HAP-1 (cell line): ENCODE results near the gene BTN1A1.
"Not testable (repeated sequence)": the region's sequence is repeated elsewhere in the genome, so short reads cannot be mapped to it uniquely, and the experiment has no call there.

ENCODE experiments used
- DNase-seq, 2 experiments: peaks; one replicate each; pipeline ENCODE4 v3.0.0-alpha.2; 2016 to 2020; ENCODE audit warnings: low spot score in 2 of 2
- H3K27me3 ChIP-seq: fragments of 250-450 bp; sonication (Bioruptor Pico); 2 replicates; pipeline ENCODE4 v1.5.1; 2020; ENCODE audit warnings: low read depth, mild to moderate bottlenecking, moderate library complexity
- H3K36me3 ChIP-seq: fragments of 250-450 bp; sonication (Bioruptor Pico); replicated peaks from 2 replicates; pipeline ENCODE4 v1.5.1; 2020; ENCODE audit warnings: mild to moderate bottlenecking
- H3K4me1 ChIP-seq: fragments of 250-450 bp; sonication (Bioruptor Pico); 2 replicates; pipeline ENCODE4 v1.5.1; 2020; ENCODE audit warnings: mild to moderate bottlenecking
- H3K4me3 ChIP-seq: fragments of 250-450 bp; sonication (Bioruptor Pico); 2 replicates; pipeline ENCODE4 v1.5.1; 2020; ENCODE audit warnings: mild to moderate bottlenecking, moderate library complexity
- H3K9me3 ChIP-seq: fragments of 250-450 bp; sonication (Bioruptor Pico); 2 replicates; pipeline ENCODE4 v1.5.1; 2020; ENCODE audit warnings: mild to moderate bottlenecking, moderate library complexity
- in situ Hi-C: fragments of 300-500 bp; cut with MboI; formaldehyde crosslinking; loops from 3 replicates; pipeline ENCODE4 v1.14.3; 2020; ENCODE audit warnings: low sequenced_read_pairs, inconsistent platforms, mixed read lengths

Gene BTN1A1

GRCh38 chr6:26511033-26511432 lies 10.9 kb downstream of the BTN1A1 start:
- H3K4me1 ChIP-seq, H3K27me3 ChIP-seq, H3K4me3 ChIP-seq, H3K9me3 ChIP-seq, in situ Hi-C loops, DNase-seq, H3K36me3 ChIP-seq: not testable (repeated sequence)

GRCh38 chr6:26514984-26515383 lies 14.9 kb downstream of the BTN1A1 start:
- Histone ChIP-seq H3K4me1 (peaks cover 8% of the 10 kb centered on the region), H3K9me3 (no peaks in the 10 kb centered on the region), H3K27me3 (no peaks in the 10 kb centered on the region), H3K4me3 (no peak overlapping the region), H3K36me3 (no peaks in the 10 kb centered on the region)
- in situ Hi-C loops: no loop called here
- DNase-seq: no peak

GRCh38 chr6:26516481-26517427 lies 16.7 kb downstream of the BTN1A1 start:
- DNase-seq: no peak
- in situ Hi-C loops: no loop called here
- Histone ChIP-seq H3K4me3 (no peak overlapping the region), H3K9me3 (no peaks in the 10 kb centered on the region), H3K4me1 (peaks cover 14% of the 10 kb centered on the region), H3K36me3 (no peaks in the 10 kb centered on the region), H3K27me3 (no peaks in the 10 kb centered on the region)

- Histone ChIP-seq H3K27me3 (no peaks in the 10 kb centered on the region), H3K9me3 (no peaks in the 10 kb centered on the region), H3K36me3 (no peaks in the 10 kb centered on the region), H3K4me1 (peaks cover 17% of the 10 kb centered on the region), H3K4me3 (no peak overlapping the region)
- in situ Hi-C loops: no loop called here
- DNase-seq: no peak
Measured at GRCh38 chr6:26519359-26519758, 19.3 kb downstream of the BTN1A1 start.

- Histone ChIP-seq H3K4me3 (peak overlapping the region; percentile 23), H3K27me3 (no peaks in the 10 kb centered on the region), H3K36me3 (no peaks in the 10 kb centered on the region), H3K9me3 (no peaks in the 10 kb centered on the region), H3K4me1 (peaks cover 13% of the 10 kb centered on the region)
- in situ Hi-C loops: no loop called here
- peak in 1 of 2 experiments; percentile 67 for DNase-seq
Measured at GRCh38 chr6:26520237-26520849, 20.2 kb downstream of the BTN1A1 start.

GRCh38 chr6:26520850-26521599 lies 20.9 kb downstream of the BTN1A1 start:
- no peaks in the 10 kb centered on the region for H3K9me3 ChIP-seq
- DNase-seq: peak; percentile 64 to 87
- no peaks in the 10 kb centered on the region for H3K36me3 ChIP-seq
- H3K27me3 ChIP-seq: no peaks in the 10 kb centered on the region
- H3K4me1 ChIP-seq: peaks cover 13% of the 10 kb centered on the region
- in situ Hi-C loops: no loop called here
- peak overlapping the region; percentile 28 for H3K4me3 ChIP-seq

GRCh38 chr6:26521600-26522391 lies 21.7 kb downstream of the BTN1A1 start:
- Histone ChIP-seq H3K27me3 (no peaks in the 10 kb centered on the region), H3K4me1 (peaks cover 13% of the 10 kb centered on the region), H3K4me3 (peak overlapping the region; percentile 28), H3K36me3 (no peaks in the 10 kb centered on the region), H3K9me3 (no peaks in the 10 kb centered on the region)
- in situ Hi-C loops: no loop called here
- DNase-seq: peak; percentile 70 to 81

GRCh38 chr6:26522486-26523228 lies 22.6 kb downstream of the BTN1A1 start:
- peak; percentile 8 to 50 for DNase-seq
- H3K4me1 ChIP-seq: peaks cover 13% of the 10 kb centered on the region
- peak overlapping the region; percentile 28 for H3K4me3 ChIP-seq
- H3K27me3 ChIP-seq, H3K36me3 ChIP-seq, in situ Hi-C loops, H3K9me3 ChIP-seq: not testable (repeated sequence)

GRCh38 chr6:26524314-26524713 lies 24.2 kb downstream of the BTN1A1 start:
- H3K27me3 ChIP-seq, in situ Hi-C loops, H3K36me3 ChIP-seq, DNase-seq, H3K4me3 ChIP-seq, H3K9me3 ChIP-seq: not testable (repeated sequence)
- peaks cover 13% of the 10 kb centered on the region for H3K4me1 ChIP-seq

- H3K27me3 ChIP-seq: no peaks in the 10 kb centered on the region
- H3K4me1 ChIP-seq: peaks cover 10% of the 10 kb centered on the region
- H3K9me3 ChIP-seq: no peaks in the 10 kb centered on the region
- H3K4me3 ChIP-seq: no peak overlapping the region
- in situ Hi-C loops: no loop called here
- H3K36me3 ChIP-seq: no peaks in the 10 kb centered on the region
- no peak for DNase-seq
Measured at GRCh38 chr6:26524722-26525370, 24.7 kb downstream of the BTN1A1 start.

- DNase-seq: no peak
- Histone ChIP-seq H3K4me3 (no peak overlapping the region), H3K4me1 (peaks cover 3% of the 10 kb centered on the region; the same call in 1 of the 2 replicates), H3K27me3 (no peaks in the 10 kb centered on the region), H3K36me3 (no peaks in the 10 kb centered on the region), H3K9me3 (no peaks in the 10 kb centered on the region)
- in situ Hi-C loops: no loop called here
Measured at GRCh38 chr6:26525838-26526237, 25.7 kb downstream of the BTN1A1 start.

GRCh38 chr6:26526928-26527327 lies 26.8 kb downstream of the BTN1A1 start:
- H3K4me1 ChIP-seq: peaks cover 3% of the 10 kb centered on the region; the same call in 1 of the 2 replicates
- no peaks in the 10 kb centered on the region for H3K27me3 ChIP-seq
- no peak overlapping the region for H3K4me3 ChIP-seq
- no peaks in the 10 kb centered on the region for H3K36me3 ChIP-seq
- DNase-seq: no peak
- H3K9me3 ChIP-seq: no peaks in the 10 kb centered on the region
- in situ Hi-C loops: no loop called here
